SK-MEL-5 (cell line): ENCODE results near the gene SUPT4H1. TPM values are rescaled to one million over a fixed set of nuclear protein-coding genes. Genes with fewer than 3 reads are reported as not detected.

Experiments used
- DNase-seq: peaks from one replicate; pipeline ENCODE4 v3.0.0-alpha.2; 2016; ENCODE audit warnings: low read depth, low spot score
- in situ Hi-C: cut with HindIII; loops from 2 replicates; pipeline ENCODE4 v1.10.0; 2016; ENCODE audit warnings: low sequenced_read_pairs, high pct_unique_total_duplicates, low pct_unique_long_range_greater_than_20kb
- total RNA-seq: library from RNA; depleted of rRNA; stranded (reverse); fragments of >200 nt; shearing (Covaris generic); gene quantifications from 2 replicates; pipeline ENCODE4 v1.2.3, GENCODE V29; 2014

Gene SUPT4H1
- total RNA-seq, 1 experiment from 2014 or later: 102 TPM

GRCh38 chr17:58369214-58370031 is 17.4 kb upstream of the SUPT4H1 start:
- DNase-seq: no peak
- in situ Hi-C loops: no loop called here

- no peak for DNase-seq
- in situ Hi-C loops: no loop called here
These were observed 16.8 kb upstream of the SUPT4H1 start for GRCh38 chr17:58368860-58369213.

- no peak for DNase-seq
- in situ Hi-C loops: no loop called here
These were observed 15.5 kb upstream of the SUPT4H1 start for GRCh38 chr17:58367461-58367860.

DNA sequence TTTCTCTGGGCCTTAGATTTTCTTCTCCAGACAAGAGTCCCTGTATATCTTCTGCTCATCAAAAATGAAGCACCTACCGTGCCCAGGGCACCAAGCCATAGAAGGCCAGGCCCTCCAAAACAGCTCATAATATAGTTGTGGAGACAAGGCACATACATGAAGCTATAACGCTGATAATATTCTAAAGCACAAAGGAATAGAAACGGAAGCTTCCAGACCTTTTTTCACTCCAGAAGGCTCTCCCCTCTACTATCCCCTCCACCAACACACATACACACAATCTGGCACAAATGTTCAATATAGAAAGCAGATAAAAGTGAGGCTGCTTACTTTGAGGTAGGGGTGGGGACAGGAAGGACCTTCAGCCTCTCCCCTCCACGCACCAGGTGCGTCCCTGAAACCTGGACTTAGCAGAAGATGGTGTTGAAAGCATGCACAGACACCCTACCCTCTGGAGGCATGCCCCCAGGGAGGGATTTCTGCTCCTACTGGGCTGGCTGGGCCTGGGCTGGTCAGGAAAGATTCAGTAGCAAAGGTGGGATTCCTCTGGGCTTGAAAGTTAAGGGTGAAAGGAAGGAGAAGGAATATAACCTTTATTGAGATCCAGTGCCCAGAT is 14.1 kb upstream of the SUPT4H1 start:
- DNase-seq: no peak
- in situ Hi-C loops: no loop called here

GRCh38 chr17:58365185-58365979 is 13.4 kb upstream of the SUPT4H1 start:
- DNase-seq: no peak
- in situ Hi-C loops: no loop called here

GRCh38 chr17:58364270-58364942 is 12.4 kb upstream of the SUPT4H1 start:
- DNase-seq: no peak
- in situ Hi-C loops: no loop called here

DNA sequence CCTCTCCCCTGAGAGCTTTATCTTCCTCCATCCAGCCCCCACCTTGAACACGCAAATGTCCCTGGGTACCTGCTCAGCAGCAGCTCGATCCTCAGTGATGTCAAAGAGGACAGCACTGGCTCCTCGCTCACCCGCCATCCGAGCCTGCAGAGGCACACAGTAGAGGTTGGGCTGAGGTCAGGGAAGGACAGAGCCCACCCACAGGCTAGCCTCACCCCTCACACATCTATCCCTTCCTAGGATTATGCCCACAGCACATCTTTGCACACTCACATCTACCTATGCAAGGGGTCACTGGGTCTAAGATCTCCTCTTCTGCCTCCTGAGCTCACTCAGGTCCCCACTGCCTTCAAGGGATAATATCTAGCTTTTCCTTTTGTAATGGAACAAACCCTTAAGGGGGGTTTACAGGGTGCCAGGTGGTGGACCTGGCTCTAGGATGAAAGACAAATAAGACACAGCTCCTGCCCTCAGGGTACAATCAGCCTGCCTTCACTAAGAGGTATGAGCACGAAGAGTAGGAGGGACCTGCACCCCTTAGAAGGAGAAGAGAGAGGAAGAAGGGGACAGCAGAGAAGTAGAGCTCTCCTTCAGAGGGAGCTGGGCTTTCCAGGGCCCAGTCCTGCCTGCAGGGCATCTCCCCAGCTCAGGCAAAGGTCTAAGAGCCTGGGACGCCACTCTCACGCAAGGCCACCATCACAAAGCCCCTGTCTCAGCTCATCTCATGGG is 11.6 kb upstream of the SUPT4H1 start:
- in situ Hi-C loops: no loop called here
- no peak for DNase-seq

DNA sequence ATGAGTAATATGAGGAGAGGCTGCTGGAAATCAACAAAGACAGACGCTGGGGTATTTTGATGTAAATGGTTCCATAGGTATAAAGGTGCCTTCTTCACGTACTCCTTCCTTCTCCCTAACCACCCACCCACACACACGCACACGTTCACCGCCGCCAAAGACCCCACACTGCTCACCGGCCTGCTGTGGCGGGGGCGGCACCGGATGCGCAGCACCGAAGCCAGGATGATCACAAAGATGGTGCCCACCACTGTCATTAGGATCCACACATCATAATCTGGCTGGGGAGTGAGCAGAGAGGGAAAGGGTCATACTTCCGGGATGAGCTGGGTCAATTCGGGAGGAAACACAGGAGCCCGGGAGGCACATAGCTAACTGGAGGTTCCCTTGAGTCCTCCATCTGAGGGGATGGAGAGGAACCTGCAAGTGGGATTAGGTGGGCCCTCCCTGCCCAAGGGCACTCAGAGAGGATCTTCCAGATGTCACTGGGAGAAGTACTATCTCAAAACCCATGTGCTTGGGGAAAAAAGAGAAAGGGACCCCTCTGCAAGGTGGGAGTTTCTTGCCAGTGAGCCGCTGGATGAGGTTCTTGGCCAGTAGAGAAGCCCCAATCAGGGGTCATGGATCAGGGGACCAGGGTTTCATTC is 10.5 kb upstream of the SUPT4H1 start:
- DNase-seq: no peak
- in situ Hi-C loops: no loop called here

GRCh38 chr17:58360296-58361063 is 8.5 kb upstream of the SUPT4H1 start:
- DNase-seq: peak; percentile 44
- in situ Hi-C loops: no loop called here

DNA sequence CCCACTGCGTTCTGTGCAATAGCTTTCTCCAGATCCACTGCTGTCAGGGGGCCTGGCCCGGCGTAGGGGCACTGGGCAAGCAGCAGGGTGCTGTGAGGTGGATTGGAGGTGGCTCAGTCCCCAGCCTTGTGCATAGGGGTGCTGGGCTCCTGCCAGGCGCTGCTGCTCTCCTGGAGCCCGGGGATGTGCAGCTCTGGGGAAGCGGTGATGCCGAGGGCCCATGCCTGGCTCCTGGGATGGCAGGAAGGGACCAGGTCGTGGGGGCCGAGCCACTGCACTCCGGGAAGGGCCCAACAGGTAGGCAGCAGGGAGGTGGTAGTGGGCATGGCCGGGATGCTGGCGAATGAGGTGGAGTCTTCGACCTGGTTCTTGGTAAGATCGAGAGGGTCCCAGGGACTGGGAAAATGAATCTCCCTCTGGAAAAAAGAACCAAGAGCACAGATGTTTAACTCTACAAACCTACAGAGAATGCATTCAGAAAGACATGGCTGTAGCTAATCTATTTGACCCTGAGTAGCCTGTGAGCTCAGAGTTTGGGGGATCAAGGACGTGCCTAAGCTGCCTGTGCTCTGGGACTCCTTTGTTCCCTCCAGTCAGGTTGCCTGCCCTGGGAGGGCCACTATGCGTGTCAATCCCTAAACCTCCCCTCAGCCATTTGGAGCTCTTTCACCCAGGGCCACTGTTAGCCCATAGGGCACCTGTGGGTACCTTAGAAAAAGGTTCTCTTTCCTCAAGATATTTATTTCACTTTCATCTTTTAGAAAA is 6.6 kb upstream of the SUPT4H1 start:
- in situ Hi-C loops: no loop called here
- DNase-seq: no peak

- DNase-seq: no peak
- in situ Hi-C loops: no loop called here
These were observed 5.6 kb upstream of the SUPT4H1 start for GRCh38 chr17:58357312-58358297.

- no peak for DNase-seq
- in situ Hi-C loops: no loop called here
These were observed 4.2 kb upstream of the SUPT4H1 start for GRCh38 chr17:58356231-58356630.

GRCh38 chr17:58354541-58355216 is 2.7 kb upstream of the SUPT4H1 start:
- in situ Hi-C loops: no loop called here
- DNase-seq: no peak

DNA sequence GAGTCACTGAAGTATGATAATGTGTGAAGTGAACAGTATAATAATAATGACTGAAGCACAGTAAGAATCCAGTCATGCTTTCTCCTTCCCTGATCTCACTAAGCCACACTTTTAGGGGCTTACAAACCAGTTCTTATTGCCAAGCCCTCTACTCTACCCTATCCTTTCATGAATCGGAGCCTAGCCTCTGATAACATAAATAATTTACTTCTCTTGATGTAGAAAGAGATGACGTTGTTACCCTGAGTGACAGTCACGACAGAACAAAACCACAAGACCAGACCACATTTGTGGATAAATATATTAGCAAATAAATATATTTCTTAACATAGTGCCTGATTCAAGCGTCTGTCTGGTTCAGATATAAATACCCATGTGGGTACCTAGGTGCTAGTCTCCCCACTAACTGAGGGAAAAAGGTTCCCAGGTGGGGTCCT is 1.4 kb upstream of the SUPT4H1 start:
- DNase-seq: no peak
- in situ Hi-C loops: no loop called here
